Suprapubic skin (tissue), 4 donors: ENCODE data around the gene CRTC3. TPM values are rescaled to one million over a fixed set of nuclear protein-coding genes. Genes with fewer than 3 reads are reported as not detected.

Experiments used
- DNase-seq, 2 donors: peaks; one replicate each; pipeline ENCODE4 v3.0.0-alpha.2; 2019; ENCODE audit warnings: low spot score in 2 of 2
- H3K27ac ChIP-seq: fragments of 200-600 bp; sonication (generic); one replicate; pipeline ENCODE4 v1.5.1; 2019
- H3K27me3 ChIP-seq: fragments of 200-600 bp; sonication (generic); one replicate; pipeline ENCODE4 v1.5.1; 2019
- H3K36me3 ChIP-seq: fragments of 200-600 bp; sonication (generic); one replicate; pipeline ENCODE4 v1.5.1; 2019
- H3K4me1 ChIP-seq: fragments of 200-600 bp; sonication (generic); one replicate; pipeline ENCODE4 v1.5.1; 2019
- H3K4me3 ChIP-seq: fragments of 200-600 bp; sonication (generic); one replicate; pipeline ENCODE4 v1.5.1; 2019; ENCODE audit warnings: mild to moderate bottlenecking
- H3K9me3 ChIP-seq: fragments of 200-600 bp; sonication (generic); one replicate; pipeline ENCODE4 v1.5.1; 2019
- CTCF ChIP-seq, 2 donors: fragments of 200-600 bp in 1 of 2; fragments of 450-650 bp in 1 of 2; sonication (generic) in 1 of 2; IDR thresholded peaks; one replicate each; pipeline ENCODE4 v1.5.1; 2016 to 2019; ENCODE audit warnings: antibody characterized with exemption in 2 of 2, mild to moderate bottlenecking in 1 of 2, moderate library complexity in 1 of 2
- EP300 ChIP-seq: sonication (generic); formaldehyde crosslinking; IDR thresholded peaks from one replicate; pipeline ENCODE4 v1.6.1; 2017; ENCODE audit warnings: antibody characterized with exemption
- POLR2A ChIP-seq, 2 donors: fragments of 450-650 bp; IDR thresholded peaks; one replicate each; pipeline ENCODE4 v1.6.1; 2017; ENCODE audit warnings: antibody characterized with exemption in 2 of 2, mild to moderate bottlenecking in 2 of 2, moderate library complexity in 2 of 2
- POLR2AphosphoS5 ChIP-seq, 3 donors: sonication (generic); formaldehyde crosslinking; IDR thresholded peaks; one replicate each; pipeline ENCODE4 v1.6.1; 2017; ENCODE audit warnings: antibody characterized with exemption in 3 of 3
- WGBS: methylation state at CpG from one replicate; pipeline ENCODE4 v1.1.5; 2018; 5-methylcytosine and 5-hydroxymethylcytosine counted together
- total RNA-seq, 4 donors: library from RNA; depleted of rRNA; stranded (reverse); fragments of >200 nt; gene quantifications; one replicate each; pipeline ENCODE4 v1.1.0, GENCODE V29; 2016

The CRTC3 gene
- total RNA-seq, 4 donors from 2014 or later, result 23.6 to 50.4 (median 33.4) TPM

GRCh38 chr15:90607361-90607760 is 77.6 kb downstream of the CRTC3 start:
- H3K27ac ChIP-seq, result no peak overlapping the region
- no peaks in the 10 kb centered on the region for H3K27me3 ChIP-seq
- H3K4me1 ChIP-seq, result no peaks in the 10 kb centered on the region
- no peak overlapping the region for H3K4me3 ChIP-seq
- DNase-seq, result no peak
- H3K9me3 ChIP-seq, result no peaks in the 10 kb centered on the region
- no peak for TF ChIP-seq POLR2AphosphoS5 (IDR thresholded peaks at IDR 0.05)
- TF ChIP-seq POLR2A (IDR thresholded peaks at IDR 0.05), result no peak
- TF ChIP-seq CTCF (IDR thresholded peaks at IDR 0.05), result no peak
- no peak for TF ChIP-seq EP300
- WGBS, result 91% methylated on average over 9 of the region's 9 CpGs
- H3K36me3 ChIP-seq, result peaks cover 47% of the 10 kb centered on the region

- no peaks in the 10 kb centered on the region for H3K9me3 ChIP-seq
- no peak for DNase-seq
Measured at GRCh38 chr15:90609242-90610180, 79.8 kb downstream of the CRTC3 start.

GRCh38 chr15:90610190-90610589 is 80.5 kb downstream of the CRTC3 start:
- no peak for DNase-seq
- 58% methylated on average over 2 of the region's 2 CpGs for WGBS
- Histone ChIP-seq H3K4me3 (no peak overlapping the region), H3K9me3 (no peaks in the 10 kb centered on the region), H3K36me3 (peaks cover 47% of the 10 kb centered on the region), H3K27ac (no peak overlapping the region), H3K4me1 (no peaks in the 10 kb centered on the region), H3K27me3 (no peaks in the 10 kb centered on the region)
- TF ChIP-seq CTCF (IDR thresholded peaks at IDR 0.05) (no peak), POLR2A (IDR thresholded peaks at IDR 0.05) (no peak), POLR2AphosphoS5 (IDR thresholded peaks at IDR 0.05) (no peak), EP300 (no peak)

More at GRCh38 chr15:90609242-90610180, 79.8 kb downstream of the CRTC3 start:
- TF ChIP-seq EP300, result no peak
- no peak for TF ChIP-seq CTCF (IDR thresholded peaks at IDR 0.05)
- TF ChIP-seq POLR2AphosphoS5 (IDR thresholded peaks at IDR 0.05), result no peak
- TF ChIP-seq POLR2A (IDR thresholded peaks at IDR 0.05), result no peak
- Histone ChIP-seq H3K4me1 (no peaks in the 10 kb centered on the region), H3K36me3 (peaks cover 49% of the 10 kb centered on the region), H3K27ac (no peak overlapping the region), H3K4me3 (no peak overlapping the region), H3K27me3 (no peaks in the 10 kb centered on the region)
- WGBS, result 68% methylated on average over 5 of the region's 5 CpGs

GRCh38 chr15:90611157-90611556 is 81.4 kb downstream of the CRTC3 start:
- TF ChIP-seq POLR2AphosphoS5 (IDR thresholded peaks at IDR 0.05), result no peak
- no peak for TF ChIP-seq CTCF (IDR thresholded peaks at IDR 0.05)
- TF ChIP-seq EP300, result no peak
- TF ChIP-seq POLR2A (IDR thresholded peaks at IDR 0.05), result no peak
- Histone ChIP-seq H3K27me3 (no peaks in the 10 kb centered on the region), H3K4me3 (no peak overlapping the region), H3K36me3 (peaks cover 47% of the 10 kb centered on the region), H3K4me1 (no peaks in the 10 kb centered on the region), H3K27ac (no peak overlapping the region), H3K9me3 (no peaks in the 10 kb centered on the region)
- WGBS, result 70% methylated on average over 4 of the region's 4 CpGs
- no peak for DNase-seq

GRCh38 chr15:90617171-90617570 is 87.4 kb downstream of the CRTC3 start:
- no peak for DNase-seq
- peaks cover 61% of the 10 kb centered on the region for H3K36me3 ChIP-seq
- no peaks in the 10 kb centered on the region for H3K9me3 ChIP-seq
- no peak overlapping the region for H3K4me3 ChIP-seq
- 84% methylated on average over 5 of the region's 5 CpGs for WGBS
- no peaks in the 10 kb centered on the region for H3K4me1 ChIP-seq
- H3K27ac ChIP-seq, result no peak overlapping the region
- no peaks in the 10 kb centered on the region for H3K27me3 ChIP-seq
- TF ChIP-seq EP300, result no peak
- TF ChIP-seq CTCF (IDR thresholded peaks at IDR 0.05), result no peak
- no peak for TF ChIP-seq POLR2AphosphoS5 (IDR thresholded peaks at IDR 0.05)
- TF ChIP-seq POLR2A (IDR thresholded peaks at IDR 0.05), result no peak
